Loucy (cell line): ENCODE measurements around the gene INF2.

Experiments used
- H2AFZ ChIP-seq: fragments of 200-600 bp; sonication (generic); 2 replicates; pipeline ENCODE4 v1.6.0; 2016; ENCODE audit warnings: antibody characterized with exemption, mild to moderate bottlenecking, low read length, moderate library complexity
- H3F3A ChIP-seq: fragments of 200-600 bp; 2 replicates; pipeline ENCODE4 v1.6.0; 2016; ENCODE audit warnings: antibody characterized with exemption, low read depth, mild to moderate bottlenecking
- H3K27me3 ChIP-seq: fragments of 200-600 bp; sonication (generic); 2 replicates; pipeline ENCODE4 v1.6.1; 2014; ENCODE audit warnings: low read length, mild to moderate bottlenecking; ENCODE audit not compliant: insufficient read depth, poor library complexity, severe bottlenecking
- H3K36me3 ChIP-seq: fragments of 200-600 bp; sonication (generic); 2 replicates; pipeline ENCODE4 v1.6.1; 2016; ENCODE audit warnings: low read length; ENCODE audit not compliant: insufficient read depth
- H3K4me1 ChIP-seq: fragments of 200-600 bp; sonication (generic); 2 replicates; pipeline ENCODE4 v1.5.1; 2014; ENCODE audit warnings: low read length, mild to moderate bottlenecking; ENCODE audit not compliant: insufficient read depth, poor library complexity, severe bottlenecking
- H3K4me2 ChIP-seq: fragments of 200-600 bp; sonication (generic); 2 replicates; pipeline ENCODE4 v1.6.0; 2014; ENCODE audit warnings: antibody characterized with exemption, low read length, low read depth, mild to moderate bottlenecking; ENCODE audit not compliant: poor library complexity, severe bottlenecking
- H3K4me3 ChIP-seq: fragments of 200-600 bp; sonication (generic); 2 replicates; pipeline ENCODE4 v1.5.1; 2014; ENCODE audit warnings: low read length, mild to moderate bottlenecking, mixed read lengths; ENCODE audit not compliant: poor library complexity, severe bottlenecking
- H3K79me2 ChIP-seq: fragments of 200-600 bp; sonication (generic); 2 replicates; pipeline ENCODE4 v1.6.1; 2014; ENCODE audit warnings: low read length; ENCODE audit not compliant: insufficient read depth
- H3K9ac ChIP-seq: fragments of 200-600 bp; sonication (generic); 2 replicates; pipeline ENCODE4 v1.6.0; 2014; ENCODE audit warnings: mild to moderate bottlenecking, low read depth, low read length, moderate library complexity; ENCODE audit not compliant: poor library complexity, severe bottlenecking
- H3K9me2 ChIP-seq: fragments of 200-600 bp; sonication (generic); replicated peaks from 2 replicates; pipeline ENCODE4 v1.6.1; 2016; ENCODE audit warnings: low read depth, low read length, mixed read lengths
- H3K9me3 ChIP-seq: fragments of 200-600 bp; sonication (generic); 2 replicates; pipeline ENCODE4 v1.6.1; 2014; ENCODE audit warnings: mild to moderate bottlenecking, antibody characterized with exemption, low read length, low read depth; ENCODE audit not compliant: insufficient read depth
- H4K20me1 ChIP-seq: fragments of 200-600 bp; sonication (generic); 2 replicates; pipeline ENCODE4 v1.6.0; 2014; ENCODE audit warnings: antibody characterized with exemption, low read length, mild to moderate bottlenecking; ENCODE audit not compliant: insufficient read depth, poor library complexity, severe bottlenecking
- EZH2phosphoT487 ChIP-seq: fragments of 200-600 bp; IDR thresholded peaks from 2 replicates; pipeline ENCODE4 v1.6.1; 2018; ENCODE audit warnings: antibody characterized with exemption, mild to moderate bottlenecking, moderate library complexity, borderline replicate concordance
- TF ChIP-seq, protein P1 (sequence below): fragments of 200-600 bp; sonication (generic); conservative IDR thresholded peaks from 2 replicates; pipeline ENCODE4 v1.5.1; 2014; ENCODE audit warnings: mild to moderate bottlenecking, antibody characterized with exemption, low read length

INF2 gene

GRCh38 chr14:104745431-104745830 lies 56.0 kb downstream of the INF2 start:
- Histone ChIP-seq H3K36me3 (no peaks in the 10 kb centered on the region), H3K79me2 (no peaks in the 10 kb centered on the region), H3K9me3 (no peaks in the 10 kb centered on the region), H3F3A (no peaks in the 10 kb centered on the region), H3K4me1 (no peaks in the 10 kb centered on the region), H3K4me2 (no peak overlapping the region), H4K20me1 (no peaks in the 10 kb centered on the region), H3K9me2 (no peaks in the 10 kb centered on the region), H3K9ac (no peak overlapping the region), H2AFZ (no peak overlapping the region), H3K4me3 (no peak overlapping the region), H3K27me3 (no peaks in the 10 kb centered on the region)
- TF ChIP-seq EZH2phosphoT487 = no peak
- TF ChIP-seq, protein P1, sequence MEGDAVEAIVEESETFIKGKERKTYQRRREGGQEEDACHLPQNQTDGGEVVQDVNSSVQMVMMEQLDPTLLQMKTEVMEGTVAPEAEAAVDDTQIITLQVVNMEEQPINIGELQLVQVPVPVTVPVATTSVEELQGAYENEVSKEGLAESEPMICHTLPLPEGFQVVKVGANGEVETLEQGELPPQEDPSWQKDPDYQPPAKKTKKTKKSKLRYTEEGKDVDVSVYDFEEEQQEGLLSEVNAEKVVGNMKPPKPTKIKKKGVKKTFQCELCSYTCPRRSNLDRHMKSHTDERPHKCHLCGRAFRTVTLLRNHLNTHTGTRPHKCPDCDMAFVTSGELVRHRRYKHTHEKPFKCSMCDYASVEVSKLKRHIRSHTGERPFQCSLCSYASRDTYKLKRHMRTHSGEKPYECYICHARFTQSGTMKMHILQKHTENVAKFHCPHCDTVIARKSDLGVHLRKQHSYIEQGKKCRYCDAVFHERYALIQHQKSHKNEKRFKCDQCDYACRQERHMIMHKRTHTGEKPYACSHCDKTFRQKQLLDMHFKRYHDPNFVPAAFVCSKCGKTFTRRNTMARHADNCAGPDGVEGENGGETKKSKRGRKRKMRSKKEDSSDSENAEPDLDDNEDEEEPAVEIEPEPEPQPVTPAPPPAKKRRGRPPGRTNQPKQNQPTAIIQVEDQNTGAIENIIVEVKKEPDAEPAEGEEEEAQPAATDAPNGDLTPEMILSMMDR = no peak

DNA sequence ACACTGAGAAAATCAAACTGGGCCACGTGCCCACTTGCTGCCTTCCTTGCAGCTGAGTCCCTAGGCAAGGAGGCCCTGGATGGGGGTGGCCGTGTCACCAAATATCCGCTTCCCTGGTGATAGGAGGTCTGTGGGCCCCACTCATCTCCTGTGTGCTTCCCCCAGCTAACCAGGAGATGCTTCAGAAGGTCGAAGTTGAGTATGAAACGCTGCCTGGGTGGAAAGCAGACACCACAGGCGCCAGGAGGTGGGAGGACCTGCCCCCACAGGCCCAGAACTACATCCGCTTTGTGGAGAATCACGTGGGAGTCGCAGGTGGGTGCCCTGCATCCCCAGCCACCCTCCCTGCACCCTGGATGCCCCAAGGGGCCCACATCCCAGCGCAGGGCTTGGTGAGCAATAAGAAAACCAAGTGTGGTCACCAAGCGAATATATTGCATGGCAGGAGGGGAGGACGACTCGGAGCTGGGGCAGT lies 56.7 kb downstream of the INF2 start:
- Histone ChIP-seq H3K9me2 (no peaks in the 10 kb centered on the region), H3K4me2 (no peak overlapping the region), H3K4me3 (no peak overlapping the region), H3K9me3 (no peaks in the 10 kb centered on the region), H3F3A (no peaks in the 10 kb centered on the region), H3K36me3 (no peaks in the 10 kb centered on the region), H3K79me2 (no peaks in the 10 kb centered on the region), H4K20me1 (no peaks in the 10 kb centered on the region), H3K4me1 (no peaks in the 10 kb centered on the region), H2AFZ (no peak overlapping the region), H3K9ac (no peak overlapping the region), H3K27me3 (no peaks in the 10 kb centered on the region)
- no peak for TF ChIP-seq EZH2phosphoT487
- TF ChIP-seq, protein P1 = no peak

GRCh38 chr14:104746934-104747481 lies 57.6 kb downstream of the INF2 start:
- Histone ChIP-seq H3K4me3 (no peak overlapping the region), H3K79me2 (no peaks in the 10 kb centered on the region), H3K9me2 (no peaks in the 10 kb centered on the region), H3K4me2 (no peak overlapping the region), H3K9ac (no peak overlapping the region), H3K9me3 (no peaks in the 10 kb centered on the region), H3K4me1 (peaks cover 3% of the 10 kb centered on the region), H3K27me3 (no peaks in the 10 kb centered on the region), H2AFZ (no peak overlapping the region), H3K36me3 (no peaks in the 10 kb centered on the region), H3F3A (no peaks in the 10 kb centered on the region), H4K20me1 (no peaks in the 10 kb centered on the region)
- TF ChIP-seq EZH2phosphoT487 = no peak
- TF ChIP-seq, protein P1 = no peak
